H9 (cell line): Measurements from ENCODE around the gene MAP2. TPM values are rescaled to one million over a fixed set of nuclear protein-coding genes. Genes with fewer than 3 reads are reported as not detected.

ENCODE experiments used
- DNase-seq: peaks from one replicate; pipeline ENCODE4 v3.0.0-alpha.2; 2017
- H2AFZ ChIP-seq: one replicate; pipeline ENCODE4 v1.6.1; 2013; ENCODE audit warnings: mild to moderate bottlenecking, low read length, control low read depth, moderate library complexity
- H2AK5ac ChIP-seq: 2 replicates; pipeline ENCODE4 v1.6.1; 2013; ENCODE audit warnings: low read length, control low read depth, mixed read lengths; ENCODE audit not compliant: insufficient read length
- H2BK120ac ChIP-seq: one replicate; pipeline ENCODE4 v1.6.1; 2013; ENCODE audit warnings: low read depth, mild to moderate bottlenecking, low read length, control low read depth, inconsistent platforms; ENCODE audit not compliant: poor library complexity, severe bottlenecking
- H2BK12ac ChIP-seq: 2 replicates; pipeline ENCODE4 v1.6.1; 2013; ENCODE audit warnings: low read length, control low read depth, mixed read lengths, low read depth; ENCODE audit not compliant: insufficient read length
- H2BK15ac ChIP-seq: 2 replicates; pipeline ENCODE4 v1.6.1; 2013; ENCODE audit warnings: low read depth, low read length, control low read depth
- H2BK20ac ChIP-seq: one replicate; pipeline ENCODE4 v1.6.1; 2013; ENCODE audit warnings: low read depth, mild to moderate bottlenecking, low read length, control low read depth, inconsistent platforms; ENCODE audit not compliant: poor library complexity, severe bottlenecking
- H2BK5ac ChIP-seq: 2 replicates; pipeline ENCODE4 v1.6.1; 2013; ENCODE audit warnings: low read length, control low read depth, mixed read lengths; ENCODE audit not compliant: insufficient read length
- H3K14ac ChIP-seq: 2 replicates; pipeline ENCODE4 v1.6.1; 2013; ENCODE audit warnings: low read length, control low read depth; ENCODE audit not compliant: insufficient read depth
- H3K18ac ChIP-seq: 2 replicates; pipeline ENCODE4 v1.6.1; 2013; ENCODE audit warnings: low read depth, mild to moderate bottlenecking, mixed read lengths, low read length, control low read depth; ENCODE audit not compliant: insufficient read length
- H3K23ac ChIP-seq: 2 replicates; pipeline ENCODE4 v1.6.1; 2013; ENCODE audit warnings: low read length, control low read depth, mixed read lengths, low read depth; ENCODE audit not compliant: insufficient read length
- H3K23me2 ChIP-seq: 2 replicates; pipeline ENCODE4 v1.6.1; 2013; ENCODE audit warnings: low read depth, mild to moderate bottlenecking, mixed read lengths, low read length, control low read depth; ENCODE audit not compliant: insufficient read length, poor library complexity, severe bottlenecking
- H3K27ac ChIP-seq: 2 replicates; pipeline ENCODE4 v1.5.1; 2013; ENCODE audit warnings: low read length, control low read depth, mixed read lengths, low read depth; ENCODE audit not compliant: insufficient read length
- H3K27me3 ChIP-seq: 2 replicates; pipeline ENCODE4 v1.6.1; 2013; ENCODE audit warnings: low read length, control low read depth, inconsistent platforms; ENCODE audit not compliant: insufficient read depth
- H3K4ac ChIP-seq: 2 replicates; pipeline ENCODE4 v1.6.1; 2013; ENCODE audit warnings: low read depth, mild to moderate bottlenecking, control low read depth, inconsistent platforms, low read length, moderate library complexity
- H3K4me1 ChIP-seq: 2 replicates; pipeline ENCODE4 v1.6.1; 2013; ENCODE audit warnings: low read length, control low read depth, inconsistent platforms; ENCODE audit not compliant: insufficient read depth
- H3K4me2 ChIP-seq: 2 replicates; pipeline ENCODE4 v1.6.1; 2013; ENCODE audit warnings: low read length, control low read depth, mixed read lengths; ENCODE audit not compliant: insufficient read length, insufficient read depth
- H3K56ac ChIP-seq: 2 replicates; pipeline ENCODE4 v1.6.1; 2013; ENCODE audit warnings: low read depth, mild to moderate bottlenecking, mixed read lengths, low read length, control low read depth; ENCODE audit not compliant: insufficient read length
- H3K79me1 ChIP-seq: 2 replicates; pipeline ENCODE4 v1.6.1; 2013; ENCODE audit warnings: low read depth, mild to moderate bottlenecking, moderate library complexity, low read length, control low read depth, inconsistent platforms; ENCODE audit not compliant: insufficient read depth, poor library complexity, severe bottlenecking
- H3K79me2 ChIP-seq: 2 replicates; pipeline ENCODE4 v1.6.1; 2013; ENCODE audit warnings: low read length, control low read depth, inconsistent platforms; ENCODE audit not compliant: insufficient read depth
- H3K9ac ChIP-seq: 2 replicates; pipeline ENCODE4 v1.6.1; 2013; ENCODE audit warnings: low read length, control low read depth, mixed read lengths; ENCODE audit not compliant: insufficient read length; ENCODE audit errors: extremely low read depth
- H3K9me3 ChIP-seq: one replicate; pipeline ENCODE4 v1.6.1; 2013; ENCODE audit warnings: low read depth, low read length, inconsistent platforms; ENCODE audit not compliant: control insufficient read depth
- H3T11ph ChIP-seq: one replicate; pipeline ENCODE4 v1.6.1; 2013; ENCODE audit warnings: mild to moderate bottlenecking, low read length, control low read depth, inconsistent platforms
- H4K20me1 ChIP-seq: one replicate; pipeline ENCODE4 v1.6.1; 2013; ENCODE audit not compliant: control insufficient read depth, insufficient read length, insufficient read depth
- H4K5ac ChIP-seq: 2 replicates; pipeline ENCODE4 v1.6.1; 2013; ENCODE audit warnings: low read depth, mild to moderate bottlenecking, mixed read lengths, low read length, control low read depth; ENCODE audit not compliant: insufficient read length
- H4K8ac ChIP-seq: replicated peaks from 2 replicates; pipeline ENCODE4 v1.6.1; 2013; ENCODE audit warnings: low read length, control low read depth, mixed read lengths, low read depth; ENCODE audit not compliant: insufficient read length
- H4K91ac ChIP-seq: 2 replicates; pipeline ENCODE4 v1.6.1; 2013; ENCODE audit warnings: low read depth, mild to moderate bottlenecking, moderate library complexity, mixed read lengths, low read length, control low read depth; ENCODE audit not compliant: insufficient read length
- H3K27ac Mint-ChIP-seq, 3 experiments: 2 replicates in 2 of 3; 3 replicates in 1 of 3; pipeline ENCODE4 v1.8.0; 2020 to 2021; ENCODE audit warnings: mixed read lengths in 3 of 3, mild to moderate bottlenecking in 1 of 3, moderate library complexity in 1 of 3
- H3K27me3 Mint-ChIP-seq: 2 replicates; pipeline ENCODE4 v1.8.0; 2021; ENCODE audit warnings: low read depth, mild to moderate bottlenecking, moderate library complexity, mixed read lengths
- H3K36me3 Mint-ChIP-seq, 3 experiments: 2 replicates in 2 of 3; 3 replicates in 1 of 3; pipeline ENCODE4 v1.8.0; 2020 to 2021; ENCODE audit warnings: low read depth in 3 of 3, mixed read lengths in 3 of 3; ENCODE audit not compliant: insufficient read depth in 1 of 3
- H3K4me1 Mint-ChIP-seq, 2 experiments: 2 replicates each; pipeline ENCODE4 v1.8.0; 2020; ENCODE audit warnings: mixed read lengths in 2 of 2
- H3K4me3 Mint-ChIP-seq, 2 experiments: 2 replicates in 1 of 2; 3 replicates in 1 of 2; pipeline ENCODE4 v1.8.0; 2020 to 2021; ENCODE audit warnings: mild to moderate bottlenecking in 2 of 2, mixed read lengths in 2 of 2, moderate library complexity in 1 of 2
- H3K9me3 Mint-ChIP-seq, 2 experiments: 2 replicates in 1 of 2; 3 replicates in 1 of 2; pipeline ENCODE4 v1.8.0; 2020; ENCODE audit warnings: mild to moderate bottlenecking in 2 of 2, mixed read lengths in 2 of 2, moderate library complexity in 1 of 2
- total RNA-seq: library from RNA; stranded (reverse); gene quantifications from 2 replicates; pipeline ENCODE4 v1.2.1, GENCODE V29; 2021
- TF ChIP-seq, protein P1 (sequence below): fragments of 200-600 bp; sonication (generic); conservative IDR thresholded peaks from 3 replicates; pipeline ENCODE4 v1.8.0; 2021; ENCODE audit warnings: antibody characterized with exemption, mild to moderate bottlenecking

MAP2 gene
- total RNA-seq, 1 experiment from 2014 or later, result 0.87 TPM

DNA sequence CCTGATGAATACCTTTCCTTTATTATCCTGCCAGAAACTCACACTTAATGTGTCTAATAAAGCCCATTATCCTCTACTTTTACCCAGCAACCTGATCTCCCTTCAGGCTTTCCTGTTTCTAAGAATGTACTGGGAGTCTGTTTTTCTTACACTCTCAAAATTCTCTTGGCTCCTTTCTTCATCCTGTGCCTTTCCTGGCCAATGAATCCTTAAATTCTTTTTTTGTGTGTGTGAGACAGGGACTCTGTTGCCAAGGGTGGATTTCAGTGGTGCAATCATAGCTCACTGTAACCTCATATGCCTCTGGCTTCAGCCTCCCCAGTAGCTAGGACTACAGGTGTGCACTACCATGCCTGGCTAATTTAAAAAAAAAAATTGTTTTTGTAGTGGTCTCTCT is 72.7 kb downstream of the MAP2 start:
- H3K27ac ChIP-seq, result no peak overlapping the region
- H4K8ac ChIP-seq, result no peak overlapping the region
- DNase-seq, result no peak
- H3K18ac ChIP-seq, result no peak overlapping the region
- H3K4me3 Mint-ChIP-seq, result no peak overlapping the region
- no peaks in the 10 kb centered on the region for H4K20me1 ChIP-seq
- H3K23ac ChIP-seq, result no peak overlapping the region
- H3K4me2 ChIP-seq, result no peak overlapping the region
- no peak overlapping the region for H4K91ac ChIP-seq
- H4K5ac ChIP-seq, result no peak overlapping the region
- no peak overlapping the region for H2BK20ac ChIP-seq
- H3K4me1 ChIP-seq, result no peaks in the 10 kb centered on the region
- H3T11ph ChIP-seq, result no peak overlapping the region
- H3K23me2 ChIP-seq, result no peaks in the 10 kb centered on the region
- H3K4ac ChIP-seq, result no peak overlapping the region
- no peak overlapping the region for H2AFZ ChIP-seq
- no peak overlapping the region for H2BK15ac ChIP-seq
- peaks cover 0 to 6% of the 10 kb centered on the region in 2 experiments; a peak in 2 of 4 replicates for H3K4me1 Mint-ChIP-seq
- no peak overlapping the region for H2BK12ac ChIP-seq
- H3K36me3 Mint-ChIP-seq, result peaks cover 0 to 31% (median 13%) of the 10 kb centered on the region in 3 experiments; a peak in 5 of 7 replicates
- H3K56ac ChIP-seq, result no peak overlapping the region
- H2BK5ac ChIP-seq, result no peak overlapping the region
- no peak overlapping the region for H2AK5ac ChIP-seq
- TF ChIP-seq, protein P1, sequence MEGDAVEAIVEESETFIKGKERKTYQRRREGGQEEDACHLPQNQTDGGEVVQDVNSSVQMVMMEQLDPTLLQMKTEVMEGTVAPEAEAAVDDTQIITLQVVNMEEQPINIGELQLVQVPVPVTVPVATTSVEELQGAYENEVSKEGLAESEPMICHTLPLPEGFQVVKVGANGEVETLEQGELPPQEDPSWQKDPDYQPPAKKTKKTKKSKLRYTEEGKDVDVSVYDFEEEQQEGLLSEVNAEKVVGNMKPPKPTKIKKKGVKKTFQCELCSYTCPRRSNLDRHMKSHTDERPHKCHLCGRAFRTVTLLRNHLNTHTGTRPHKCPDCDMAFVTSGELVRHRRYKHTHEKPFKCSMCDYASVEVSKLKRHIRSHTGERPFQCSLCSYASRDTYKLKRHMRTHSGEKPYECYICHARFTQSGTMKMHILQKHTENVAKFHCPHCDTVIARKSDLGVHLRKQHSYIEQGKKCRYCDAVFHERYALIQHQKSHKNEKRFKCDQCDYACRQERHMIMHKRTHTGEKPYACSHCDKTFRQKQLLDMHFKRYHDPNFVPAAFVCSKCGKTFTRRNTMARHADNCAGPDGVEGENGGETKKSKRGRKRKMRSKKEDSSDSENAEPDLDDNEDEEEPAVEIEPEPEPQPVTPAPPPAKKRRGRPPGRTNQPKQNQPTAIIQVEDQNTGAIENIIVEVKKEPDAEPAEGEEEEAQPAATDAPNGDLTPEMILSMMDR, result no peak
- no peaks in the 10 kb centered on the region for H3K27me3 ChIP-seq
- H3K9ac ChIP-seq, result no peak overlapping the region
- H3K27me3 Mint-ChIP-seq, result peaks cover 35% of the 10 kb centered on the region
- H3K9me3 Mint-ChIP-seq, result peaks cover 27 to 44% of the 10 kb centered on the region in 2 experiments
- no peaks in the 10 kb centered on the region for H3K9me3 ChIP-seq
- H3K79me2 ChIP-seq, result no peaks in the 10 kb centered on the region
- H3K27ac Mint-ChIP-seq, result no peak overlapping the region
- H2BK120ac ChIP-seq, result no peak overlapping the region
- no peak overlapping the region for H3K14ac ChIP-seq
- no peaks in the 10 kb centered on the region for H3K79me1 ChIP-seq
